Breast epithelium (tissue), 3 donors: Measurements from ENCODE around the gene SPTBN2.

ENCODE experiments used
- POLR2AphosphoS5 ChIP-seq, 3 donors: sonication (generic); formaldehyde crosslinking; IDR thresholded peaks; one replicate each; pipeline ENCODE4 v1.6.1; 2017; ENCODE audit warnings: antibody characterized with exemption in 3 of 3
- TF ChIP-seq, protein P1 (sequence below), 3 donors: fragments of 450-650 bp; IDR thresholded peaks; one replicate each; pipeline ENCODE4 v1.5.1; 2016 to 2017; ENCODE audit warnings: antibody characterized with exemption in 3 of 3, mild to moderate bottlenecking in 3 of 3, moderate library complexity in 3 of 3

DNA sequence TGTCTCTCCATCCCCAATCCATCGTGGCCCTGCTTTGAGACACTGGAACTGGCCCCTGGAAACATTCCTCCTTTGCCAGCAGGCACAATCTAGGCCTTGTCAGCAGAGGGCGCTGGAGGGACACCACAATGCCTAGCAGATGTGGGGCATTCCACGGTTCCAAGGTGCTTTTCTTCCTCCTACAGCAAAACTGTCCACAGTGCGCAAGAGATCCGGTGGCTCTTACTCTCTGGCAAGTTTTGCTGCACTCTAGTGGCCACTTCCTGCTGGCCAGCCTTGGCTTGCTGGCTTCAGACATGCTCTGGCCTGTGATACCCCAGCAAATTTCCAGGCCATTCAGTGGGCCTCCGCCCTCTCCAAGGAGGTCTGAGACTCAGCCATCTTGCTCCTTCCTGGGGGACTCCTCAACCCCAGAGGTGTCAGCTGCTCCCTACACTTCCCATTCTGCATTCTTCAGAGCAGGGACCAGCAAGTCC lies 34.2 kb downstream of the SPTBN2 start:
- TF ChIP-seq, protein P1, sequence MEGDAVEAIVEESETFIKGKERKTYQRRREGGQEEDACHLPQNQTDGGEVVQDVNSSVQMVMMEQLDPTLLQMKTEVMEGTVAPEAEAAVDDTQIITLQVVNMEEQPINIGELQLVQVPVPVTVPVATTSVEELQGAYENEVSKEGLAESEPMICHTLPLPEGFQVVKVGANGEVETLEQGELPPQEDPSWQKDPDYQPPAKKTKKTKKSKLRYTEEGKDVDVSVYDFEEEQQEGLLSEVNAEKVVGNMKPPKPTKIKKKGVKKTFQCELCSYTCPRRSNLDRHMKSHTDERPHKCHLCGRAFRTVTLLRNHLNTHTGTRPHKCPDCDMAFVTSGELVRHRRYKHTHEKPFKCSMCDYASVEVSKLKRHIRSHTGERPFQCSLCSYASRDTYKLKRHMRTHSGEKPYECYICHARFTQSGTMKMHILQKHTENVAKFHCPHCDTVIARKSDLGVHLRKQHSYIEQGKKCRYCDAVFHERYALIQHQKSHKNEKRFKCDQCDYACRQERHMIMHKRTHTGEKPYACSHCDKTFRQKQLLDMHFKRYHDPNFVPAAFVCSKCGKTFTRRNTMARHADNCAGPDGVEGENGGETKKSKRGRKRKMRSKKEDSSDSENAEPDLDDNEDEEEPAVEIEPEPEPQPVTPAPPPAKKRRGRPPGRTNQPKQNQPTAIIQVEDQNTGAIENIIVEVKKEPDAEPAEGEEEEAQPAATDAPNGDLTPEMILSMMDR (IDR thresholded peaks at IDR 0.05), result peak; percentile 85 to 99 (median 92)
- peak in 2 of 3 donors; percentile 52 to 56 for TF ChIP-seq POLR2AphosphoS5 (IDR thresholded peaks at IDR 0.05)
